ENCODE data around the gene KIR3DL2.

Gene KIR3DL2

DNA sequence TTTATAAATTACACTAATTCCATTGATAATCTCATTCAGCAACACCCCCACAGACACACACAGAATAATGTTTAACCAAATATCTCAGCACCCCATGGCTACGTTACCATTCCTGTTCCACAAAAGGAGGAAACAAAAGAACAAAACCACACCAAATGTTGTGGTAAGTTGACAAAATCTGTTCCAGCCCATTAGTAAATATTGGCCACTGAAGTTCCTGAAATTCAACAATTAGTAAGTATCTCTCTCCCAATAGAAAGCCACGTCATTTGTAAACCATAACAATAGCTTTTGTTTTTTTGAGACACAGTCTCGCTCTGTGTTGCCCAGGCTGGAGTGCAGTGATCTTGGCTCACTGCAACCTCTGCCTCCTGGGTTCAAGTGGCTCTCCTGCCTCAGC is 21.5 kb downstream of the KIR3DL2 start:
- no peak for TF ChIP-seq CTCF (IDR thresholded peaks at IDR 0.05; ENCODE audit: insufficient read depth, low read depth, low read length, missing control alignments)
- no peak overlapping the region for H3K4me3 ChIP-seq (ENCODE audit: low read depth, low read length)
- DNase-seq (ENCODE audit: low read depth): no peak

- DNase-seq (ENCODE audit: low read depth): no peak
- no peak for TF ChIP-seq CTCF (IDR thresholded peaks at IDR 0.05; ENCODE audit: insufficient read depth, low read depth, low read length, missing control alignments)
- no peak within 1 kb of the TSS for H3K4me3 ChIP-seq (ENCODE audit: low read depth, low read length)
Observed at GRCh38 chr19:54873990-54874389, 23.7 kb downstream of the KIR3DL2 start, which contains the start of gene FCAR. FCAR (plus strand) TSS chr19:54874235; CDS start chr19:54874290, 55 bp downstream.

GRCh38 chr19:54875506-54875905 is 25.3 kb downstream of the KIR3DL2 start:
- H3K4me3 ChIP-seq (ENCODE audit: low read depth, low read length): no peak overlapping the region
- DNase-seq (ENCODE audit: low read depth): no peak
- no peak for TF ChIP-seq CTCF (IDR thresholded peaks at IDR 0.05; ENCODE audit: insufficient read depth, low read depth, low read length, missing control alignments)

GRCh38 chr19:54877471-54877870 is 27.2 kb downstream of the KIR3DL2 start:
- no peak for TF ChIP-seq CTCF (IDR thresholded peaks at IDR 0.05; ENCODE audit: insufficient read depth, low read depth, low read length, missing control alignments)
- no peak for DNase-seq (ENCODE audit: low read depth)
- H3K4me3 ChIP-seq (ENCODE audit: low read depth, low read length): no peak overlapping the region

- no peak for TF ChIP-seq CTCF (IDR thresholded peaks at IDR 0.05; ENCODE audit: insufficient read depth, low read depth, low read length, missing control alignments)
- DNase-seq (ENCODE audit: low read depth): no peak
- no peak overlapping the region for H3K4me3 ChIP-seq (ENCODE audit: low read depth, low read length)
Observed at GRCh38 chr19:54881884-54882283, 31.6 kb downstream of the KIR3DL2 start.

DNA sequence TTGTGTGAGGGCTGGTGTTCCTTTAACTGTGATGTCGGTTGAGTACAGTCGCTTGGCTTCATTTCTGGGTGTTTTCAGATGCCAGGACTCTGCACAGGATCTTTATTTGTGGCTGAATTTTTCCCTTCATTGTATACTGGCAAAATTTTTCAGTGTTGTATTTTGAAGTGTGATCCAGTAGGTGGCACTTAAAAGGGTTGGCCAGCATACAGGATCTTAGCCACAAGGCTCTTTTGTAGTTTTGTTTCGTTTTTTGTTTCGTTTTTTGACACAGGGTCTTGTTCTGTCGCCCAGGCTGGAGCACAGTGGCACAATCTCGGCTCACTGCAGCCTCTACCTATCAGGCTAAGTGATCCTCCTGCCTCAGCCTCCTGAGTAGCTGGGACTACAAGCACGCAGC is 32.5 kb downstream of the KIR3DL2 start:
- no peak overlapping the region for H3K4me3 ChIP-seq (ENCODE audit: low read depth, low read length)
- DNase-seq (ENCODE audit: low read depth): peak; percentile 84
- peak; percentile 44 for TF ChIP-seq CTCF (IDR thresholded peaks at IDR 0.05; ENCODE audit: insufficient read depth, low read depth, low read length, missing control alignments)

DNA sequence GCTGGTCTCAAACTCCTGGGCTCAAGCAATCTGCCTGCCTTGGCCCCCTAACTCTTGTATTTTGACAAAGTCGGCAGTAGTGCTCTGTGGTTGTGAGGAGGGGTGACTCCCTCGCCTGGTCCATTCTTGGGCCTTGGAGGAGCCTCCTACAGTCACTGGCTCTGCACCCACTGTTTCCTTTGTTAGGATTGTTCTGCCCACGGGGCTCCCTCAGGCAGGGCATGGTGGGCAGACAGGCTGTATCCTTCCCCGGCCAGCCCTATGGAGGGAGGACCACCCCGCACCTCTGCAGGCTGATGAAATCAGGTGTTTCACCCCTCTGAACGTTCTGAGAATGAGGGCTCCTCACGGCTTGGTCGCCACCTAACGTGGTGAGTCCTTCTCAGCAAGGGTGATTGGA is 33.0 kb downstream of the KIR3DL2 start:
- no peak for TF ChIP-seq CTCF (IDR thresholded peaks at IDR 0.05; ENCODE audit: insufficient read depth, low read depth, low read length, missing control alignments)
- no peak for DNase-seq (ENCODE audit: low read depth)
- H3K4me3 ChIP-seq (ENCODE audit: low read depth, low read length): no peak overlapping the region
